NAMALWA (cell line): ENCODE data around the gene VPREB3.
A peak's percentile ranks its signal among the peaks of the same experiment; 100 is the strongest.

Source experiments
- DNase-seq: peaks from one replicate; pipeline ENCODE4 v3.0.0-alpha.2; 2015; ENCODE audit warnings: low spot score

VPREB3 gene

GRCh38 chr22:23754220-23754919, at the start of gene VPREB3:
TSS of gene VPREB3 (minus strand) at chr22:23754425. CDS start at chr22:23754363, 62 bp downstream.
- DNase-seq, result peak; percentile 73

GRCh38 chr22:23803001-23803819, 49.0 kb upstream of the VPREB3 start:
- DNase-seq, result peak; percentile 78

GRCh38 chr22:23801886-23802377, 47.7 kb upstream of the VPREB3 start:
- DNase-seq, result no peak

GRCh38 chr22:23801238-23801821, 47.1 kb upstream of the VPREB3 start:
- peak; percentile 63 for DNase-seq

GRCh38 chr22:23800297-23801237, 46.3 kb upstream of the VPREB3 start:
- DNase-seq, result peak; percentile 90

- DNase-seq, result no peak
Observed at GRCh38 chr22:23796461-23796860, 42.2 kb upstream of the VPREB3 start.

- no peak for DNase-seq
Observed at GRCh38 chr22:23793326-23793725, 39.1 kb upstream of the VPREB3 start.

- DNase-seq, result no peak
Observed at GRCh38 chr22:23791738-23792645, 37.8 kb upstream of the VPREB3 start.

GRCh38 chr22:23790819-23791737, 36.9 kb upstream of the VPREB3 start:
- no peak for DNase-seq

GRCh38 chr22:23789638-23790037, 35.4 kb upstream of the VPREB3 start:
- no peak for DNase-seq

- no peak for DNase-seq
Observed at GRCh38 chr22:23789121-23789520, 34.9 kb upstream of the VPREB3 start.

GRCh38 chr22:23787910-23788309, 33.7 kb upstream of the VPREB3 start:
- DNase-seq, result no peak

- no peak for DNase-seq
Observed at GRCh38 chr22:23787600-23787896, 33.3 kb upstream of the VPREB3 start.

GRCh38 chr22:23786752-23787599, 32.8 kb upstream of the VPREB3 start, which contains the start of gene SMARCB1:
TSS of gene SMARCB1 (plus strand) at chr22:23786966. CDS start at chr22:23787170, 204 bp downstream.
- DNase-seq, result peak; percentile 87

- no peak for DNase-seq
Observed at GRCh38 chr22:23786261-23786710, 32.1 kb upstream of the VPREB3 start.

GRCh38 chr22:23784215-23784732, 30.0 kb upstream of the VPREB3 start:
- no peak for DNase-seq

- no peak for DNase-seq
Observed at GRCh38 chr22:23783265-23784150, 29.3 kb upstream of the VPREB3 start.
